ENCODE measurements around the gene BLOC1S6. TPM values are rescaled to one million over a fixed set of nuclear protein-coding genes. Genes with fewer than 3 reads are reported as not detected.

BLOC1S6 gene
- total and polyA plus RNA-seq, 2 of the 13 experiments (the other 11 are each of a cell fraction or from before 2014, with no cell fraction given) = 11.8 to 44.3 TPM

DNA sequence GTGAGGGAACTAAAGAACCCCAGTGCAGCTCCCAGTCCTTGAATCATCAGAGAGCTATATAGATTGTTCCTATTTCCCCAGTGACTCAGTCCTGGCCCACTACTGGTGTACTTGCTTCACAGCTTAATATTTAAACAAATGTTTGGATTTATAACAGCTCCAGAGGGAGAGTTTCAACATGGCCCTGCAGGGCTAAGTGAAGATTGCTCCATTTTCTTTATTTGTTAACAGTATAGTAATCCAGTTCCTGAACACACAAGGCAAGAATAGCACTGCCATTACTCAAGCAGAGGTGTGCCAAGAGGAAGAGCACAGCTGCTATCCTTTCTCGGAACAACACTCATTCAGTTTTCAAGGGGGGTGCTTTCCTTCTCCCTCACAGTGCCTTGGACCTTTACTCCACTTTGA is 54.2 kb downstream of the BLOC1S6 start (continued):
- TF ChIP-seq DMTF1 (CRISPR knock-in tag; IDR thresholded peaks at IDR 0.05) (no peak), ZNF879 (CRISPR knock-in tag; IDR thresholded peaks at IDR 0.05) (no peak), ZNF83 (CRISPR knock-in tag; IDR thresholded peaks at IDR 0.05; ENCODE audit: borderline replicate concordance) (no peak), ZNF646 (CRISPR knock-in tag; IDR thresholded peaks at IDR 0.05) (no peak), GATAD1 (CRISPR knock-in tag; IDR thresholded peaks at IDR 0.05) (peak; percentile 40; the same call in 1 of the 2 replicates), ZNF549 (CRISPR knock-in tag; IDR thresholded peaks at IDR 0.05) (no peak), TBP (CRISPR knock-in tag; IDR thresholded peaks at IDR 0.05) (no peak), HNRNPH1 (optimal IDR thresholded peaks at IDR 0.05; ENCODE audit: low read depth, low read length) (no peak), AGO2 (optimal IDR thresholded peaks at IDR 0.05; ENCODE audit: low read depth, low read length) (no peak), PHB2 (IDR thresholded peaks at IDR 0.05; ENCODE audit: partially characterized antibody) (no peak), ZNF484 (CRISPR knock-in tag; IDR thresholded peaks at IDR 0.05; ENCODE audit: borderline replicate concordance, low read depth) (no peak), ZNF441 (CRISPR knock-in tag; IDR thresholded peaks at IDR 0.05; ENCODE audit: borderline replicate concordance) (no peak), SOX5 (CRISPR knock-in tag; IDR thresholded peaks at IDR 0.05; ENCODE audit: borderline replicate concordance) (peak; percentile 75), PHF5A (CRISPR knock-in tag; IDR thresholded peaks at IDR 0.05; ENCODE audit: low read depth, unreplicated experiment) (no peak), ZKSCAN1 (IDR thresholded peaks at IDR 0.05; ENCODE audit: low read length) (no peak), ZNF7 (CRISPR knock-in tag; IDR thresholded peaks at IDR 0.05) (no peak), IKZF1 (IDR thresholded peaks at IDR 0.05) (no peak), ATF1 (CRISPR knock-in tag; IDR thresholded peaks at IDR 0.05) (no peak), TEAD2 (CRISPR knock-in tag; IDR thresholded peaks at IDR 0.05) (no peak), ZC3H4 (CRISPR knock-in tag; IDR thresholded peaks at IDR 0.05; ENCODE audit: borderline replicate concordance) (no peak), ZNF180 (CRISPR knock-in tag; IDR thresholded peaks at IDR 0.05; ENCODE audit: borderline replicate concordance, low read depth) (no peak), ZNF557 (CRISPR knock-in tag; IDR thresholded peaks at IDR 0.05) (no peak)
- TF ChIP-seq, protein P1, sequence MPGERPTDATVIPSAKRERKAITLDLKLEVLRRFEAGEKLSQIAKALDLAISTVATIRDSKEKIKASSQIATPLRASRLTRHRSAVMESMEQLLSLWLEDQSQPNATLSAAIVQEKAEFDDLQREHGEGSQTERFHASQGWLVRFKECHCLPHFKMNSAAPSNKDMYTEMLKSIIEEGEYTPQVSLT (CRISPR knock-in tag; IDR thresholded peaks at IDR 0.05; ENCODE audit: borderline replicate concordance, low read depth) = no peak
- TF ChIP-seq, protein P2, sequence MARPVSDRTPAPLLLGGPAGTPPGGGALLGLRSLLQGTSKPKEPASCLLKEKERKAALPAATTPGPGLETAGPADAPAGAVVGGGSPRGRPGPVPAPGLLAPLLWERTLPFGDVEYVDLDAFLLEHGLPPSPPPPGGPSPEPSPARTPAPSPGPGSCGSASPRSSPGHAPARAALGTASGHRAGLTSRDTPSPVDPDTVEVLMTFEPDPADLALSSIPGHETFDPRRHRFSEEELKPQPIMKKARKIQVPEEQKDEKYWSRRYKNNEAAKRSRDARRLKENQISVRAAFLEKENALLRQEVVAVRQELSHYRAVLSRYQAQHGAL (CRISPR knock-in tag; IDR thresholded peaks at IDR 0.05; ENCODE audit: not compliant biosample characterization) = no peak

Measured in HepG2 (cell line).